Activated CD8-positive, alpha-beta T cell treated with anti-CD3 and anti-CD28 coated beads, Interleukin-2, amount 10 ng/mL, durations not matched to agents 7 days and 5 days (primary cell): Measurements from ENCODE around the gene PEX16. TPM values are rescaled to one million over a fixed set of nuclear protein-coding genes. Genes with fewer than 3 reads are reported as not detected.
"Not testable (repeated sequence)": the region's sequence is repeated elsewhere in the genome, so short reads cannot be mapped to it uniquely, and the experiment has no call there.

Experiments used
- ATAC-seq: fragments of 150-1000 bp; cut with Tn5 transposase; one replicate; pipeline ENCODE4 v1.10.0; 2021; ENCODE audit warnings: moderate library complexity
- CTCF ChIA-PET: fragments of 350-600 bp; sonication (Branson Sonifier 250); formaldehyde crosslinking; loops from one replicate; lab custom pipeline; 2021; ENCODE audit warnings: antibody characterized with exemption; lab: Charles Lee
- POLR2A ChIA-PET: fragments of 350-600 bp; sonication (Branson Sonifier 250); formaldehyde crosslinking; loops from one replicate; lab custom pipeline; 2021; ENCODE audit warnings: antibody characterized with exemption; lab: Charles Lee
- DNase-seq: peaks from one replicate; pipeline ENCODE4 v3.0.0-alpha.2; 2020
- H3K27ac Mint-ChIP-seq: one replicate; pipeline ENCODE4 v1.8.0; 2021; ENCODE audit warnings: mild to moderate bottlenecking, mixed read lengths
- H3K27me3 Mint-ChIP-seq: one replicate; pipeline ENCODE4 v1.8.0; 2021; ENCODE audit warnings: low read depth, mixed read lengths
- H3K36me3 Mint-ChIP-seq: one replicate; pipeline ENCODE4 v1.8.0; 2021; ENCODE audit warnings: low read depth, mixed read lengths
- H3K4me1 Mint-ChIP-seq: one replicate; pipeline ENCODE4 v1.8.0; 2021; ENCODE audit warnings: low read depth, mixed read lengths
- H3K4me3 Mint-ChIP-seq: one replicate; pipeline ENCODE4 v1.8.0; 2021; ENCODE audit warnings: mild to moderate bottlenecking, mixed read lengths
- H3K9me3 Mint-ChIP-seq: one replicate; pipeline ENCODE4 v1.8.0; 2022; ENCODE audit warnings: mixed read lengths; ENCODE audit not compliant: insufficient read depth
- total RNA-seq, 2 experiments: library from RNA; stranded (reverse); gene quantifications; one replicate each; pipeline ENCODE4 v1.2.3, GENCODE V29; 2021

PEX16 gene
- total RNA-seq, 2 experiments from 2014 or later: 50.0 to 54.6 TPM

DNA sequence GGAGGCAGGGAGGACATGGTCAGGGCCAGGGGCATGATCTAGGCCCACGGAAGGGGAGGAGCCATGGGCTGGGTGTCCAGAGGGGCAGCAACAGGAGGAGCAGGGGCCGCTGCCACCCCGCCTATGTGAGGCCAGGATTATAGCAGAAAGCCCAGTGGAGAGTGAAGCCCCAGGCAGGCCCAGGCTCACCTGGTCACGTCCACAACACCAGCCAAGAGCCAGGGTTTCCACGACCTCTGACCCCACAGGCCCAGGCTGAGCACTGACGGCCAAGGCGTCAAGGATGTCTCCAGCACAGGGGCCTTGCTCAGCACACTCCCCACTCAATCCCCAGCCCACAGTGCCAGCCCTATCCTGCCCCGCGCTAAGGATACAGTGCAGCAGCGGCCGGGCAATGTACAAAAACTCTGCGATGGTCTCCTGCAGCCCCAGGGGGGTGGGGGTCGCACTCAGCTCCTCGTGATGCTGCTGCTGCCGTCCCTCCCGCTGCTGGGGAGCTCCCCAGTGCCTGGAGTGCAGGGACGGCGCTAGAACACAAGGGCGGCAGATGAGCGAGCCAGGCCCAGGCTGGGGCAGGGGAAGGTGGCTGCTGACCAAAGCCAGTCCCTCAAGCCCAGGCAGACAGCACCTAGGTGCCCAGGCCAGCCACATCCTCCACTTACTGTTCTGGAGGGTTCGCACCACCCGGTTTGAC lies 3.6 kb downstream of the PEX16 start:
- peaks cover 31% of the 10 kb centered on the region for H3K4me1 Mint-ChIP-seq
- H3K27me3 Mint-ChIP-seq: no peaks in the 10 kb centered on the region
- DNase-seq (no peak), ATAC-seq (no peak)
- no peak overlapping the region for H3K27ac Mint-ChIP-seq
- no peak overlapping the region for H3K4me3 Mint-ChIP-seq
- H3K9me3 Mint-ChIP-seq: no peaks in the 10 kb centered on the region
- peaks cover 27% of the 10 kb centered on the region for H3K36me3 Mint-ChIP-seq
- ChIA-PET CTCF (no interaction called here), POLR2A (interaction anchor here (0.9 kb wide), 1 partner anchor 13 kb away, joined by 3 read pairs; no protein-coding TSS in a partner anchor)

DNA sequence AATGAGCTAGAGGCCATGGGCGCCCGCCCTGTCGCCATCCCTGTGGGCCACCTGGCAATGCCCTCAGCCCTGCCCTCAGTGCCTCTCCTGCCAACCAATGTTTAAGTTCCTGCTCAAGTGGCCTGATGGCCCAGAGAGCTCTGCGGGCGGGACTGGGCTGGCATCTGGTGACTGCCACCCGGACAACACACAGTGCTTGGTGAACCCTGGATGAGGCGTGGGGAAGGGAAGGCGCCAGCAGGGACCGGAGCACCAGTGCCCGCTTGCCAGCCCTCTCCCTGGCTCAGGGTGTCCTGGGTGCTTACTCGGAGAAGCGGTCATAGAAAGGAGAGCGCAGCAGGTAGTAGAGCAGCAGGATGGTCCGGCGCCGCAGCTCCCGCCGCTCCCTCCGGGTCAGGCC lies 4.2 kb downstream of the PEX16 start:
- DNase-seq: no peak
- H3K4me3 Mint-ChIP-seq: no peak overlapping the region
- no peaks in the 10 kb centered on the region for H3K27me3 Mint-ChIP-seq
- no peak for ATAC-seq
- peaks cover 27% of the 10 kb centered on the region for H3K36me3 Mint-ChIP-seq
- H3K9me3 Mint-ChIP-seq: no peaks in the 10 kb centered on the region
- H3K4me1 Mint-ChIP-seq: peaks cover 25% of the 10 kb centered on the region
- no peak overlapping the region for H3K27ac Mint-ChIP-seq
- ChIA-PET POLR2A (interaction anchor here (0.9 kb wide), 1 partner anchor 14 kb away, joined by 3 read pairs; no protein-coding TSS in a partner anchor), CTCF (no interaction called here)

GRCh38 chr11:45910623-45911022 lies 7.1 kb downstream of the PEX16 start:
- ChIA-PET CTCF (no interaction called here), POLR2A (no interaction called here)
- H3K9me3 Mint-ChIP-seq: no peaks in the 10 kb centered on the region
- H3K4me1 Mint-ChIP-seq: peaks cover 18% of the 10 kb centered on the region
- H3K27me3 Mint-ChIP-seq: no peaks in the 10 kb centered on the region
- no peak for DNase-seq
- no peak overlapping the region for H3K4me3 Mint-ChIP-seq
- peaks cover 20% of the 10 kb centered on the region for H3K36me3 Mint-ChIP-seq
- H3K27ac Mint-ChIP-seq: no peak overlapping the region
- ATAC-seq: no peak

GRCh38 chr11:45909594-45910475 lies 7.8 kb downstream of the PEX16 start:
- H3K27me3 Mint-ChIP-seq: no peaks in the 10 kb centered on the region
- H3K9me3 Mint-ChIP-seq: no peaks in the 10 kb centered on the region
- ATAC-seq (no peak), DNase-seq (no peak)
- CTCF ChIA-PET: no interaction called here
- no peak overlapping the region for H3K27ac Mint-ChIP-seq
- POLR2A ChIA-PET: interaction anchor here (0.7 to 1.7 kb wide), 2 partner anchors 8 to 37 kb away, joined by 3 to 5 read pairs; partner anchors contain the start of gene PEX16
- peaks cover 15% of the 10 kb centered on the region for H3K36me3 Mint-ChIP-seq
- peaks cover 19% of the 10 kb centered on the region for H3K4me1 Mint-ChIP-seq
- no peak overlapping the region for H3K4me3 Mint-ChIP-seq

DNA sequence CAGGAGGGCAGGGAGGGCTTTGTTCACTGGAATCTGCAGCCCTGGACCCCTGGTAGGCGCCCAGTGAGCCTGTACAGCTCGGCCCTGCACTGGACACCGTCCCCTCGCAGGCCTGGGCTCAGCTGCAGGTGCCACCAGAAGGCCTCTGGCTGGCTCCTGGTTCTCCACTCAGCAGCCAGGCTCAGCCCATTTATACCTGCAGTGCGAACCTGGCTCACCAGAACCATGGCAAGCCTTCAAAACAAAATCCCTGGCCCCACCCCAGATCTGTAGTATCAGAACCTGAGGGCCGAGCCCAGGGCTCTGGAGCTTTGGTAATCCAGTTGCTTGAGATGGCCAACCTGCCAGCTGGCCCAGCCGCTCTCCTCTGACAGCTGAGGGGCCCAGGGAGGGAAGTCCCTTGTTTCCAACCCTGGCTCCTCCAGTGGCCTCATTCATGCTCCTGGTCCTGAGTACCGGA lies 9.7 kb downstream of the PEX16 start:
- ATAC-seq: no peak
- CTCF ChIA-PET: no interaction called here
- POLR2A ChIA-PET: interaction anchor here (0.7 to 1.7 kb wide), 2 partner anchors 10 kb away, joined by 4 to 5 read pairs; partner anchors contain the start of gene PEX16
- peaks cover 11% of the 10 kb centered on the region for H3K36me3 Mint-ChIP-seq
- H3K27me3 Mint-ChIP-seq: no peaks in the 10 kb centered on the region
- no peak for DNase-seq
- no peaks in the 10 kb centered on the region for H3K9me3 Mint-ChIP-seq
- no peak overlapping the region for H3K27ac Mint-ChIP-seq
- H3K4me1 Mint-ChIP-seq: peaks cover 11% of the 10 kb centered on the region
- no peak overlapping the region for H3K4me3 Mint-ChIP-seq

DNA sequence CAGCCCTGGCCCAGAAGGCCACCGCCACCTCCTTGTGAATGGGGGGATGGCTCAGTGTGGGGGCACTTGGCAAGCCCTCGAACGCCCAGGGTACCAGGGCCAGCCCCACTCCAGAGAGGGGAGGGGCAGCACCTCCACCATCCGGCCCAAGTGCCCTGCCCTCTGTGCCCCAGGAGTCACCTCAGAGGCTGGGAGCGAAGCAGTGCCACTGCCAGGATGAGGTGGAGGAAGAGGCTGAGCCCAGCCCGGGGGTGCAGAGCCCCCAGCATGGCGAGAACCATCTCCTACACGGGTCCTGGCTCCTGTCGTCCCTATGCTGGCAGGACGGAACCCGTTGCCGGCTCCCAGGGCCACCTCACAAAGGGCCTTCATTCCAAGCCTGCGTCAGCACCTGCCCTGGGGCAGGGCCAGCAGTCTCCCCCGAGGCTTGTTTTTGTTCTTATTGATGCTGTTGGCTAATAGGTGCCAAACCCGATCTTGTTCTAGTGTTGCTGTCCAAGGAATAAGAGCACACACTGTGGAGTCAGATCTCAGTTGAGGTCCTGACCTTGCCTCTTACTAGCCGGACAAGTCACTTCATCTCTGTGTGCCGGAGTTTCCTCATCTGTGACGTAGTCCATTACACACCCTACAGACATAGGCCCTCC lies 10.6 kb downstream of the PEX16 start, which contains the start of gene FREY1:
FREY1 (minus strand) TSS at position 307 of the 647 bp plus-strand sequence; CDS start at position 281, 26 bp downstream.
- ATAC-seq (no peak), DNase-seq (no peak)
- Mint-ChIP-seq H3K36me3 (peaks cover 11% of the 10 kb centered on the region), H3K9me3 (no peaks in the 10 kb centered on the region), H3K4me1 (peaks cover 11% of the 10 kb centered on the region), H3K27me3 (no peaks in the 10 kb centered on the region), H3K27ac (no peak within 1 kb of the TSS), H3K4me3 (no peak within 1 kb of the TSS)
- CTCF ChIA-PET: no interaction called here
- POLR2A ChIA-PET: interaction anchor here (0.7 kb wide), 1 partner anchor 11 kb away, joined by 4 read pairs; the partner anchor contains the start of gene PEX16

- peaks cover 7% of the 10 kb centered on the region for H3K36me3 Mint-ChIP-seq
- no peaks in the 10 kb centered on the region for H3K9me3 Mint-ChIP-seq
- no peak overlapping the region for H3K27ac Mint-ChIP-seq
- no peak for DNase-seq
- ChIA-PET POLR2A (no interaction called here), CTCF (no interaction called here)
- no peak overlapping the region for H3K4me3 Mint-ChIP-seq
- peaks cover 11% of the 10 kb centered on the region for H3K4me1 Mint-ChIP-seq
- ATAC-seq: no peak
- H3K27me3 Mint-ChIP-seq: peaks cover 4% of the 10 kb centered on the region
These were observed 11.5 kb downstream of the PEX16 start for GRCh38 chr11:45906096-45906682.

- H3K27me3 Mint-ChIP-seq: peaks cover 10% of the 10 kb centered on the region
- CTCF ChIA-PET, ATAC-seq, H3K27ac Mint-ChIP-seq, POLR2A ChIA-PET, H3K36me3 Mint-ChIP-seq, H3K4me3 Mint-ChIP-seq, DNase-seq, H3K9me3 Mint-ChIP-seq: not testable (repeated sequence)
- H3K4me1 Mint-ChIP-seq: peaks cover 12% of the 10 kb centered on the region
These were observed 12.1 kb downstream of the PEX16 start for GRCh38 chr11:45905576-45905975.

DNA sequence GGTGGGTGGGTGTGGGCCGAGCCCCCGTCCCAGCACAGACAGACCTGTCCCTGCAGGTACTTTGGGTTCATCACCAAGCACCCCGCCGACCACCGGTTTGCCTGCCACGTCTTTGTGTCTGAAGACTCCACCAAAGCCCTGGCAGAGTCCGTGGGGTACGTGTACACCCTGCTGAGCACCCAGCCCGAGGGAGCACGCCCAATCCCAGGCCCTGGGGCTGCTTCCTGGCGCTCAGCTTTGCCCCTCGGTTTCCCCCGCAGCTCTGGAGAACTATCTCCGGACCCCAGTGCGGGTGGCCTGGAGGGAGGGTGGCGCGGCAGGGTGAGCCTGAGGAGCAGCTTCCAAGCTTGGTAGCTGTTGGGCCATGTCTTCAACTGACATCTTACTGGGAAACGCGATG lies 12.6 kb downstream of the PEX16 start:
- H3K4me3 Mint-ChIP-seq: no peak overlapping the region
- H3K9me3 Mint-ChIP-seq: no peaks in the 10 kb centered on the region
- POLR2A ChIA-PET: no interaction called here
- no peak for DNase-seq
- no peaks in the 10 kb centered on the region for H3K36me3 Mint-ChIP-seq
- peaks cover 13% of the 10 kb centered on the region for H3K27me3 Mint-ChIP-seq
- H3K4me1 Mint-ChIP-seq: peaks cover 13% of the 10 kb centered on the region
- no peak overlapping the region for H3K27ac Mint-ChIP-seq
- ATAC-seq: no peak
- CTCF ChIA-PET: no interaction called here

GRCh38 chr11:45904309-45904915 lies 13.3 kb downstream of the PEX16 start:
- CTCF ChIA-PET: no interaction called here

More at GRCh38 chr11:45904309-45904915, 13.3 kb downstream of the PEX16 start:
- no peak overlapping the region for H3K4me3 Mint-ChIP-seq
- peaks cover 13% of the 10 kb centered on the region for H3K27me3 Mint-ChIP-seq
- POLR2A ChIA-PET: no interaction called here
- no peaks in the 10 kb centered on the region for H3K36me3 Mint-ChIP-seq
- DNase-seq (no peak), ATAC-seq (no peak)
- no peak overlapping the region for H3K27ac Mint-ChIP-seq
- peaks cover 14% of the 10 kb centered on the region for H3K4me1 Mint-ChIP-seq
- no peaks in the 10 kb centered on the region for H3K9me3 Mint-ChIP-seq
